ENCODE results near the gene LRRN2. TPM values are rescaled to one million over a fixed set of nuclear protein-coding genes. Genes with fewer than 3 reads are reported as not detected.

LRRN2 gene
- total and polyA plus RNA-seq, 2 donors (not counting 3 experiments of a cell fraction or from before 2014, with no cell fraction given), result not detected

- Histone ChIP-seq H3K9me1 (replicated peaks; ENCODE audit: control insufficient read depth, extremely low read depth, insufficient read depth, low read length) (no peaks in the 10 kb centered on the region), H3K79me2 (ENCODE audit: control insufficient read depth, insufficient read depth, low read length) (no peaks in the 10 kb centered on the region), H3K4me3 (replicated peaks in 1 of 3; ENCODE audit: insufficient read depth in 1 of 3, low read depth in 1 of 3, low read length in 3 of 3) (no peak overlapping the region), H2AFZ (ENCODE audit: low read depth, low read length) (no peak overlapping the region), H3K27me3 (ENCODE audit: control insufficient read depth in 2 of 2, insufficient read depth in 2 of 2, low read length in 2 of 2) (peaks cover 5 to 18% of the 10 kb centered on the region in 2 experiments), H3K27ac (ENCODE audit: insufficient read depth, low read depth, low read length) (no peak overlapping the region), H4K20me1 (replicated peaks; ENCODE audit: control insufficient read depth, extremely low read depth, insufficient read depth, low read length) (no peaks in the 10 kb centered on the region), H3K9ac (replicated peaks; ENCODE audit: extremely low read depth, insufficient read depth, low read length) (no peak overlapping the region), H3K9me3 (replicated peaks; ENCODE audit: control insufficient read depth, insufficient read depth, low read length) (no peaks in the 10 kb centered on the region), H3K4me2 (ENCODE audit: insufficient read depth, low read length) (no peak overlapping the region), H3K36me3 (ENCODE audit: control insufficient read depth in 2 of 2, extremely low read depth in 1 of 2, insufficient read depth in 2 of 2, low read length in 2 of 2) (no peaks in the 10 kb centered on the region), H3K4me1 (ENCODE audit: control insufficient read depth, extremely low read depth, insufficient read depth, low read length) (no peaks in the 10 kb centered on the region)
- BruUV-seq (replicated peaks), result no TSS peak
- no peak for TF ChIP-seq POLR2AphosphoS5 (IDR thresholded peaks at IDR 0.05; ENCODE audit: insufficient read depth, low read depth, low read length)
- intact Hi-C loops (cut with micrococcal nuclease) (no loop called here), dilution Hi-C loops (cut with MboI; ENCODE audit: extremely low pct_ligation_motif_present, low sequenced_read_pairs) (no loop called here)
- FAIRE-seq, result no peak
- POLR2A ChIA-PET, result no interaction called here
- CTCF ChIA-PET, result interaction anchor here (0.7 to 1.7 kb wide), 2 partner anchors 9 to 154 kb away, joined by 3 to 6 read pairs; no protein-coding TSS in a partner anchor
- no peak for DNase-seq (ENCODE audit: low read depth, low spot score)
These were observed 33.0 kb downstream of the LRRN2 start for GRCh38 chr1:204652497-204652896.

- H3K27ac ChIP-seq (ENCODE audit: insufficient read depth, low read depth, low read length), result no peak overlapping the region
- CTCF ChIA-PET, result interaction anchor here (0.7 to 1.7 kb wide), 3 partner anchors 8 to 155 kb away, joined by 3 to 6 read pairs (median 3); no protein-coding TSS in a partner anchor
- H3K4me2 ChIP-seq (ENCODE audit: insufficient read depth, low read length), result no peak overlapping the region
- FAIRE-seq (no peak), DNase-seq (ENCODE audit: low read depth, low spot score) (no peak)
- BruUV-seq (replicated peaks), result no TSS peak
- dilution Hi-C loops (cut with MboI; ENCODE audit: extremely low pct_ligation_motif_present, low sequenced_read_pairs), result no loop called here
- H3K79me2 ChIP-seq (ENCODE audit: control insufficient read depth, insufficient read depth, low read length), result no peaks in the 10 kb centered on the region
- peaks cover 5 to 18% of the 10 kb centered on the region in 2 experiments for H3K27me3 ChIP-seq (ENCODE audit: control insufficient read depth in 2 of 2, insufficient read depth in 2 of 2, low read length in 2 of 2)
- H4K20me1 ChIP-seq (replicated peaks; ENCODE audit: control insufficient read depth, extremely low read depth, insufficient read depth, low read length), result no peaks in the 10 kb centered on the region
- intact Hi-C loops (cut with micrococcal nuclease), result no loop called here
- no peak for TF ChIP-seq CTCF (IDR thresholded peaks at IDR 0.05; ENCODE audit: extremely low read depth in 1 of 2, insufficient read depth in 1 of 2, low read depth in 1 of 2, low read length in 2 of 2)
- no peak for TF ChIP-seq POLR2AphosphoS5 (IDR thresholded peaks at IDR 0.05; ENCODE audit: insufficient read depth, low read depth, low read length)
- TF ChIP-seq GATA2 (IDR thresholded peaks at IDR 0.05; ENCODE audit: insufficient read depth, insufficient read length, low read depth, low read length), result no peak
- no peak for TF ChIP-seq JUN (IDR thresholded peaks at IDR 0.05; ENCODE audit: borderline replicate concordance, insufficient read depth, insufficient read length, low read depth)
- TF ChIP-seq MAX (IDR thresholded peaks at IDR 0.05; ENCODE audit: insufficient read depth, insufficient read length), result no peak
- no peak for TF ChIP-seq FOS (IDR thresholded peaks at IDR 0.05; ENCODE audit: borderline replicate concordance, insufficient read depth, low read length)
- no peak for TF ChIP-seq MYC (IDR thresholded peaks at IDR 0.05; ENCODE audit: low read depth, low read length)
- TF ChIP-seq EZH2 (IDR thresholded peaks at IDR 0.05; ENCODE audit: borderline replicate concordance, low read depth, low read length, severe bottlenecking), result no peak
- TF ChIP-seq POLR2A (IDR thresholded peaks at IDR 0.05; ENCODE audit: low read depth, low read length), result no peak
- no peaks in the 10 kb centered on the region for H3K9me3 ChIP-seq (replicated peaks; ENCODE audit: control insufficient read depth, insufficient read depth, low read length)
- no peaks in the 10 kb centered on the region for H3K36me3 ChIP-seq (ENCODE audit: control insufficient read depth in 2 of 2, extremely low read depth in 1 of 2, insufficient read depth in 2 of 2, low read length in 2 of 2)
- no peak overlapping the region for H3K9ac ChIP-seq (replicated peaks; ENCODE audit: extremely low read depth, insufficient read depth, low read length)
- H3K4me1 ChIP-seq (ENCODE audit: control insufficient read depth, extremely low read depth, insufficient read depth, low read length), result no peaks in the 10 kb centered on the region
- no peaks in the 10 kb centered on the region for H3K9me1 ChIP-seq (replicated peaks; ENCODE audit: control insufficient read depth, extremely low read depth, insufficient read depth, low read length)
- H2AFZ ChIP-seq (ENCODE audit: low read depth, low read length), result no peak overlapping the region
- no peak overlapping the region for H3K4me3 ChIP-seq (replicated peaks in 1 of 3; ENCODE audit: insufficient read depth in 1 of 3, low read depth in 1 of 3, low read length in 3 of 3)
- POLR2A ChIA-PET, result no interaction called here
These were observed 33.6 kb downstream of the LRRN2 start for GRCh38 chr1:204651843-204652421.
